Activated CD8-positive, alpha-beta T cell treated with anti-CD3 and anti-CD28 coated beads, Interleukin-2, amount 10 ng/mL, durations not matched to agents 7 days and 5 days (primary cell): Measurements from ENCODE around the gene PLXDC2. TPM values are rescaled to one million over a fixed set of nuclear protein-coding genes. Genes with fewer than 3 reads are reported as not detected.

Experiments used
- ATAC-seq: fragments of 150-1000 bp; cut with Tn5 transposase; one replicate; pipeline ENCODE4 v1.10.0; 2021; ENCODE audit warnings: moderate library complexity
- CTCF ChIA-PET: fragments of 350-600 bp; sonication (Branson Sonifier 250); formaldehyde crosslinking; loops from one replicate; lab custom pipeline; 2021; ENCODE audit warnings: antibody characterized with exemption; lab: Charles Lee
- POLR2A ChIA-PET: fragments of 350-600 bp; sonication (Branson Sonifier 250); formaldehyde crosslinking; loops from one replicate; lab custom pipeline; 2021; ENCODE audit warnings: antibody characterized with exemption; lab: Charles Lee
- DNase-seq: peaks from one replicate; pipeline ENCODE4 v3.0.0-alpha.2; 2020
- H3K27ac Mint-ChIP-seq: one replicate; pipeline ENCODE4 v1.8.0; 2021; ENCODE audit warnings: mild to moderate bottlenecking, mixed read lengths
- H3K27me3 Mint-ChIP-seq: one replicate; pipeline ENCODE4 v1.8.0; 2021; ENCODE audit warnings: low read depth, mixed read lengths
- H3K36me3 Mint-ChIP-seq: one replicate; pipeline ENCODE4 v1.8.0; 2021; ENCODE audit warnings: low read depth, mixed read lengths
- H3K4me1 Mint-ChIP-seq: one replicate; pipeline ENCODE4 v1.8.0; 2021; ENCODE audit warnings: low read depth, mixed read lengths
- H3K4me3 Mint-ChIP-seq: one replicate; pipeline ENCODE4 v1.8.0; 2021; ENCODE audit warnings: mild to moderate bottlenecking, mixed read lengths
- H3K9me3 Mint-ChIP-seq: one replicate; pipeline ENCODE4 v1.8.0; 2022; ENCODE audit warnings: mixed read lengths; ENCODE audit not compliant: insufficient read depth
- total RNA-seq, 2 experiments: library from RNA; stranded (reverse); gene quantifications; one replicate each; pipeline ENCODE4 v1.2.3, GENCODE V29; 2021

The PLXDC2 gene
- total RNA-seq, 2 experiments from 2014 or later: 0.05 TPM; not detected in 1

DNA sequence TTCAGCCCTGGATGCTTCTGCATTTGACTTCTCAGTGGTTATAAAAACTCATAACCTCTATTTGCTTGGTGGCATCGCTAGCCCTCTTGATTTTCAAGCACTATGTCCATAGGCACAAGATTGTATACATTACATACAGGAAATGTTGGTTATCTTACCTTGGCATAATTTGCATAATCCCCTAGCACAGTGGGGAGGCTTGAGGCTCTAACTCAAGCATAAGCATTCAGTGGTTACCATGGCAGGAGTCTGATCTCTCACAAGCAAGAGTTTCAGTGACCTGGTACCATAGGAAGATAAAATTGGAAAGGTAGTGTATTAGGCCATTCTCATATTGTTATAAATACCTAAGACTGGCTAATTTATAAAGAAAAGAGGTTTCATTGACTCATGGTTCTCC is 121.8 kb downstream of the PLXDC2 start:
- CTCF ChIA-PET: no interaction called here
- Mint-ChIP-seq H3K36me3 (no peaks in the 10 kb centered on the region), H3K27ac (no peak overlapping the region), H3K27me3 (no peaks in the 10 kb centered on the region), H3K4me3 (no peak overlapping the region), H3K9me3 (no peaks in the 10 kb centered on the region), H3K4me1 (no peaks in the 10 kb centered on the region)
- POLR2A ChIA-PET: no interaction called here
- ATAC-seq: no peak
- no peak for DNase-seq

GRCh38 chr10:19941206-19941880 is 125.1 kb downstream of the PLXDC2 start:
- H3K27ac Mint-ChIP-seq: no peak overlapping the region
- ATAC-seq (no peak), DNase-seq (no peak)
- H3K4me1 Mint-ChIP-seq: no peaks in the 10 kb centered on the region
- H3K4me3 Mint-ChIP-seq: no peak overlapping the region
- CTCF ChIA-PET: no interaction called here
- H3K27me3 Mint-ChIP-seq: no peaks in the 10 kb centered on the region
- no peaks in the 10 kb centered on the region for H3K9me3 Mint-ChIP-seq
- H3K36me3 Mint-ChIP-seq: no peaks in the 10 kb centered on the region
- POLR2A ChIA-PET: no interaction called here

DNA sequence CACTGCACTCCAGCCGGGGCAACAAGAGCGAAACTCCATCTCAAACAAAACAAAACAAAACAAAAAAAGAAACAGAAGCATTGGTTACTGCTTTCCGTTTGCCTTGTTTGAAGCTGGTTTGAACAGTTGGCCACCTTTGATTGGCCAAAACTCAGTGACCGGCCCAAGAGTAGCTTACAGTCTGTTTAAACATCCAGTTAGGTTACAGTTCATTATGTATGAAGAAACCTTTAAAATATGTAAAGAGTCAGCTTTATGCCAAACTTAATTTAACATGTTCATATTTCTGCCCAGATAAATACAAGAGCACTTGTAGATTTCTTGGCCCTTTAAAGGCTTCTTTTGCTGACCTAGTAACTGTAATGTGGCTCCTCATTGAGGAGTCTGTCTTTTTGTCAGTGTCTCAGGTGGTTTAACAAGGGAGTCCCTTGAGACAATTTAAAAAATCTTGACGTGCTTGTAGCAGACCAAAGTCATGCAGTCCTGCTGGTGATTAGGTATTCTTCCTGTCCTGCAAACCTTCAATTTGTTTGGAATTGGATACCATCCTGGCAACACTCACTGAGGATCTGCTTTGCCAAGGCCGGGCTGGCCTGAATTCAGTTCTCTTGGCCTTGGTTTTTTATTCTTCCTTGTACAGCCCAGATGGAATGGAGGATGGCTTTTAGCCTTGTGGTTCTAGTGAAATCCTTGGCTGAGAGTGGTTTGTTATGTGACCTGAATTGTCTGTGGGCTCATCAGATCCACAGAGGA is 128.9 kb downstream of the PLXDC2 start:
- no peak overlapping the region for H3K27ac Mint-ChIP-seq
- POLR2A ChIA-PET: no interaction called here
- ATAC-seq: no peak

GRCh38 chr10:19946245-19946644 is 130.0 kb downstream of the PLXDC2 start:
- no peak for ATAC-seq

More for the DNA sequence above, 128.9 kb downstream of the PLXDC2 start:
- H3K4me1 Mint-ChIP-seq: no peaks in the 10 kb centered on the region
- CTCF ChIA-PET: no interaction called here
- no peaks in the 10 kb centered on the region for H3K36me3 Mint-ChIP-seq
- H3K4me3 Mint-ChIP-seq: no peak overlapping the region
- DNase-seq: no peak
- no peaks in the 10 kb centered on the region for H3K27me3 Mint-ChIP-seq
- H3K9me3 Mint-ChIP-seq: no peaks in the 10 kb centered on the region

GRCh38 chr10:19946791-19947190 is 130.6 kb downstream of the PLXDC2 start:
- no peaks in the 10 kb centered on the region for H3K36me3 Mint-ChIP-seq
- H3K27me3 Mint-ChIP-seq: no peaks in the 10 kb centered on the region
- ChIA-PET POLR2A (no interaction called here), CTCF (interaction anchor here (0.7 kb wide), 1 partner anchor 41 kb away, joined by 3 read pairs; no protein-coding TSS in a partner anchor)
- no peak for DNase-seq
- H3K27ac Mint-ChIP-seq: no peak overlapping the region
- no peak overlapping the region for H3K4me3 Mint-ChIP-seq
- H3K9me3 Mint-ChIP-seq: no peaks in the 10 kb centered on the region
- ATAC-seq: no peak
- H3K4me1 Mint-ChIP-seq: no peaks in the 10 kb centered on the region

More at GRCh38 chr10:19946245-19946644, 130.0 kb downstream of the PLXDC2 start:
- no peaks in the 10 kb centered on the region for H3K9me3 Mint-ChIP-seq
- no peaks in the 10 kb centered on the region for H3K27me3 Mint-ChIP-seq
- H3K27ac Mint-ChIP-seq: no peak overlapping the region
- CTCF ChIA-PET: no interaction called here
- H3K36me3 Mint-ChIP-seq: no peaks in the 10 kb centered on the region
- H3K4me3 Mint-ChIP-seq: no peak overlapping the region
- POLR2A ChIA-PET: no interaction called here
- DNase-seq: no peak
- H3K4me1 Mint-ChIP-seq: no peaks in the 10 kb centered on the region

DNA sequence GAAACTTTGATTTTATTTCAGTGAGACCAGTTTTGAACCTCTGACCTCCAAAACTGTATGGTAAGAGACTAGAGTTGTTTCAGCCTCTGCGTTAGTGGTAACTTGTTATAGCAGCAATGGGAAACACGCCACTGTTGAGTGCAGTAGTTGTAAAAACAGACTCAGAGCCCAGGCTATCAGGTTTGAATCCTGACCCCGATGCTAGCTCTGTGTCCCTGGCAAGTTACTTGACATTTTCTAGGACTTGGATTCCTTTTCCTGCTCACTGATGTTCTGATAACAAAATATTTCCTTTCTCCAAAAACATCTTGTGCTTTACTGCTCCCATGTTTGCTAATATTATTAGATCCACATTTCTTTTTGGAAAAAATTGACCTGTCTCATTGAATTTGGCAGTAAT is 131.0 kb downstream of the PLXDC2 start:
- ChIA-PET CTCF (interaction anchor here (0.7 kb wide), 1 partner anchor 41 kb away, joined by 3 read pairs; no protein-coding TSS in a partner anchor), POLR2A (no interaction called here)
- Mint-ChIP-seq H3K4me1 (no peaks in the 10 kb centered on the region), H3K4me3 (no peak overlapping the region), H3K9me3 (no peaks in the 10 kb centered on the region), H3K27me3 (no peaks in the 10 kb centered on the region), H3K27ac (no peak overlapping the region), H3K36me3 (no peaks in the 10 kb centered on the region)
- DNase-seq (no peak), ATAC-seq (no peak)

DNA sequence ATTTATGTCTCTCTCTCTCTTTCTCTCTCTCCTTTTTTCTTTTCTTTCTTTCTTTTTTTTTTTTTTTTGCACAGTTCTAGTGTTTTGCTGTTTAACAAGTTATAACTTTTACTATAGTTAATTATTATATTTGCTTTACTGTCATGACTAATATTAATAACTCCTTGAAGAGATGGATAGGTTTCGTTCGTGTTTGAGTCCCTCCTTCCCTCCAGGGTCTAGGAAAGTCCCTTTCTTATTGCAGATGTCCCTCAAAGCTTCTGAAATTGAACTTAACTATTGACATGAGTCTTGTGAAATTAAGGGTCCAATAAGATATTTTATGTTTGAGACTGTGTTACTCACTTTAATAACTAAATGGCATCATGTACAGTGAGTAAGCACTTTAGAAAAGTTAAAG is 131.4 kb downstream of the PLXDC2 start:
- Mint-ChIP-seq H3K4me1 (no peaks in the 10 kb centered on the region), H3K27me3 (no peaks in the 10 kb centered on the region), H3K4me3 (no peak overlapping the region), H3K9me3 (no peaks in the 10 kb centered on the region), H3K36me3 (no peaks in the 10 kb centered on the region), H3K27ac (no peak overlapping the region)
- ChIA-PET POLR2A (no interaction called here), CTCF (no interaction called here)
- ATAC-seq: no peak
- DNase-seq: no peak

DNA sequence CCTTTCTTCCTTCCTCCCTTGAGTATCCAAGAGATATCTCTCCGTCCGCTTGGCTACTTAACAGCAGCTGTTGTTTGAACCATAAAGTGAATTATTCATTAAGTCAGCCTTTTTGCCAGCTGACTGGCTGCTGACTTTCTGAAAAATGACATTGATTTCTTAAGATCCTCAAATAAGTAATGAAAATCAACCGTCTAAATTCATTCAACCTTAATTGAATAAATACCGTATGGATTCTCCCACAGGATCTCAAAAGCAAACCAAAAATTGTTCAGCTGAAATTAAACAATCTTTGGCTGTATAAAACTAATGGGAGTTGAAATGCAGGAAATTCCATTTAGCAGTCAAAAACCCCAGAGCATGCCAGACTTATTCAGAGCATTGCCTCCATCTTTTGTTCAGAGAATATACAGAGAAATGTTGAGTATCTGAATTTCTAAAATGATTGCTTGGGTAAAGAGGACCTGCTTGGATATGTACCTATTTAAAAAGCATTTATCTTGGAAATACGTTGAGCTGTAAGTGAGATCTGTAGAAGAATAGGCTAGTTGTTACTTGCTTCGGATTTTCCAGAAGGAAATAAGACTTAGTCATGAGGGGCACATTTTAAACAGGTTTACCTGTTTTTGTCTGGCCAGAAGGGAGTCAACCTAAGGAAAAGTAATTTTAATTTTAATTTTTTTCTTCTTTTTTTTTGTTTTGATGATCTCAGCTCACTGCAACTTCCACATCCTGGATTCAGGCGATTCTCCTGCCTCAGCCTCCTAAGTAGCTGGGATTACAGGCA is 136.2 kb downstream of the PLXDC2 start:
- Mint-ChIP-seq H3K4me1 (no peaks in the 10 kb centered on the region), H3K4me3 (no peak overlapping the region), H3K27me3 (no peaks in the 10 kb centered on the region), H3K36me3 (no peaks in the 10 kb centered on the region), H3K27ac (no peak overlapping the region), H3K9me3 (no peaks in the 10 kb centered on the region)
- ATAC-seq: no peak
- no peak for DNase-seq
- ChIA-PET CTCF (no interaction called here), POLR2A (no interaction called here)

DNA sequence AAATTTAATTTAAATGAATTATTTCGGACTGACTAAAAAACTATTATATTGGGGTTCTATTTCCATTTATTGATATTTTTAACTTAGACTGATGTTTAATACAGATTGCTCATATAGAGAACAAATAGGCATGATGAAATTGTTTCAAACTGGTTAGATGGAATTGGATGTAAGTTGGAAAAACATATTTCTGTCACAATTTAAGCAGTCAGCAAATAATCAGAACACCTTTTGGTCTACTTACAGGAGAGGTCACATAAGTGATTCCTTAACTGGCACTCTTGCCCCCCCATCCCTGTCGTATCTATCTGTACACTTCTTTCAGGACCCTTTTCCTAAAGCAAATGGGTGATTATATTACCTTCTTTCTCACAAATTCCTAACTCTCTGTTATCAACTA is 138.4 kb downstream of the PLXDC2 start:
- H3K9me3 Mint-ChIP-seq: no peaks in the 10 kb centered on the region
- no peak overlapping the region for H3K4me3 Mint-ChIP-seq
- H3K27me3 Mint-ChIP-seq: no peaks in the 10 kb centered on the region
- no peaks in the 10 kb centered on the region for H3K4me1 Mint-ChIP-seq
- no peaks in the 10 kb centered on the region for H3K36me3 Mint-ChIP-seq
- POLR2A ChIA-PET: no interaction called here
- no peak for ATAC-seq
- H3K27ac Mint-ChIP-seq: no peak overlapping the region
- DNase-seq: no peak
- CTCF ChIA-PET: no interaction called here

- DNase-seq (no peak), ATAC-seq (no peak)
- Mint-ChIP-seq H3K4me1 (no peaks in the 10 kb centered on the region), H3K27ac (no peak overlapping the region), H3K4me3 (no peak overlapping the region), H3K27me3 (no peaks in the 10 kb centered on the region), H3K9me3 (no peaks in the 10 kb centered on the region), H3K36me3 (no peaks in the 10 kb centered on the region)
- POLR2A ChIA-PET: no interaction called here
- CTCF ChIA-PET: no interaction called here
Observed at GRCh38 chr10:19956516-19957032, 140.3 kb downstream of the PLXDC2 start.

GRCh38 chr10:19958787-19959186 is 142.6 kb downstream of the PLXDC2 start:
- Mint-ChIP-seq H3K36me3 (no peaks in the 10 kb centered on the region), H3K27me3 (no peaks in the 10 kb centered on the region), H3K4me1 (no peaks in the 10 kb centered on the region), H3K27ac (peak overlapping the region; percentile 25), H3K4me3 (no peak overlapping the region), H3K9me3 (no peaks in the 10 kb centered on the region)
- POLR2A ChIA-PET: no interaction called here
- no peak for DNase-seq
- CTCF ChIA-PET: no interaction called here
- ATAC-seq: no peak
